HCT116 (cell line): ENCODE data around the gene OSBPL10. TPM values are rescaled to one million over a fixed set of nuclear protein-coding genes. Genes with fewer than 3 reads are reported as not detected.

Experiments
- ATAC-seq: fragments of 200-7000 bp; cut with Tn5 transposase; 2 replicates; pipeline ENCODE4 v1.9.1; 2020; ENCODE audit warnings: mild to moderate bottlenecking, moderate library complexity
- BruUV-seq: library from RNA; stranded (reverse); fragments of 400-500 nt; replicated peaks from 2 replicates; lab custom pipeline; 2021; lab: Mats Ljungman, UMichigan
- CTCF ChIA-PET: fragments of 300-600 bp; sonication (Branson Sonifier 250); formaldehyde crosslinking; loops from one replicate; lab custom pipeline; 2021; ENCODE audit warnings: antibody characterized with exemption; lab: Charles Lee
- POLR2A ChIA-PET: fragments of 300-600, 350-600 bp; sonication (Branson Sonifier 250); formaldehyde crosslinking; loops from one replicate; lab custom pipeline; 2021; ENCODE audit warnings: antibody characterized with exemption; lab: Charles Lee
- RAD21 ChIA-PET, 2 experiments: fragments of 300-600 bp; sonication (Branson Sonifier 250); formaldehyde crosslinking; loops; one replicate each; lab custom pipeline; 2023; ENCODE audit warnings: low total read pairs in 2 of 2; ENCODE audit not compliant: uncharacterized antibody in 2 of 2, unreplicated experiment in 2 of 2, low non-redundant PET in 1 of 2; lab: Charles Lee
- DNase-seq: peaks from one replicate; pipeline ENCODE4 v3.0.0-alpha.2; 2010; ENCODE audit warnings: low read depth, low spot score
- H2AFZ ChIP-seq: fragments of 200-600 bp; shearing (Covaris generic), sonication (generic); 2 replicates; pipeline ENCODE4 v1.6.1; 2017; ENCODE audit warnings: low read depth, mixed run types, mixed read lengths, antibody characterized with exemption, low read length; ENCODE audit not compliant: poor library complexity, severe bottlenecking
- H3K27ac ChIP-seq: 2 replicates; pipeline ENCODE4 v1.5.1; 2012; ENCODE audit warnings: low read depth, low read length
- H3K27me3 ChIP-seq: fragments of 200-600 bp; sonication (generic); 2 replicates; pipeline ENCODE4 v1.6.1; 2016; ENCODE audit warnings: mixed run types, low read length, mixed read lengths; ENCODE audit not compliant: insufficient read depth
- H3K36me3 ChIP-seq, 2 experiments: fragments of 200-500 bp in 1 of 2; fragments of 200-600 bp in 1 of 2; sonication (Bioruptor generic) in 1 of 2; sonication (generic) in 1 of 2; 2 replicates each; pipeline versions ENCODE4 v1.5.1 to v1.6.1; 2014 to 2016; ENCODE audit warnings: low read length in 2 of 2, inconsistent platforms in 1 of 2, mixed read lengths in 1 of 2, mixed run types in 1 of 2; ENCODE audit not compliant: insufficient read depth in 2 of 2, control insufficient read depth in 1 of 2
- H3K4me1 ChIP-seq, 2 experiments: fragments of 200-600 bp in 1 of 2; sonication (generic) in 1 of 2; 2 replicates each; pipeline versions ENCODE4 v1.5.1 to v1.6.1; 2012 to 2017; ENCODE audit warnings: low read length in 2 of 2, inconsistent platforms in 1 of 2, mild to moderate bottlenecking in 1 of 2, mixed read lengths in 1 of 2, mixed run types in 1 of 2, moderate library complexity in 1 of 2; ENCODE audit not compliant: insufficient read depth in 2 of 2, control insufficient read depth in 1 of 2
- H3K4me2 ChIP-seq: fragments of 200-600 bp; sonication (generic); 2 replicates; pipeline ENCODE4 v1.6.1; 2017; ENCODE audit warnings: mixed run types, low read length, mixed read lengths
- H3K4me3 ChIP-seq, 2 experiments: fragments of 200-600 bp in 1 of 2; sonication (generic) in 1 of 2; replicated peaks in 1 of 2; 2 replicates each; pipeline ENCODE4 v1.5.1; 2011 to 2016; ENCODE audit warnings: low read length in 2 of 2, control low read depth in 1 of 2, low read depth in 1 of 2, mild to moderate bottlenecking in 1 of 2, mixed read lengths in 1 of 2, mixed run types in 1 of 2
- H3K79me2 ChIP-seq: fragments of 200-600 bp; sonication (generic); 2 replicates; pipeline ENCODE4 v1.6.1; 2017; ENCODE audit warnings: mild to moderate bottlenecking, mixed run types, low read length, moderate library complexity, mixed read lengths; ENCODE audit not compliant: insufficient read depth
- H3K9ac ChIP-seq: fragments of 200-600 bp; sonication (generic); 2 replicates; pipeline ENCODE4 v1.6.1; 2016; ENCODE audit warnings: low read length, mixed read lengths
- H3K9me2 ChIP-seq: fragments of 200-600 bp; sonication (generic), shearing (Covaris generic); 2 replicates; pipeline ENCODE4 v1.6.1; 2017; ENCODE audit warnings: mixed run types, mild to moderate bottlenecking, moderate library complexity; ENCODE audit not compliant: insufficient read depth
- H3K9me3 ChIP-seq, 2 experiments: fragments of 200-500 bp in 1 of 2; fragments of 200-600 bp in 1 of 2; sonication (Bioruptor generic) in 1 of 2; sonication (generic) in 1 of 2; 2 replicates each; pipeline ENCODE4 v1.6.1; 2014 to 2017; ENCODE audit warnings: low read length in 2 of 2, mixed read lengths in 2 of 2, inconsistent platforms in 1 of 2, low read depth in 1 of 2, mild to moderate bottlenecking in 1 of 2, mixed run types in 1 of 2, moderate library complexity in 1 of 2; ENCODE audit not compliant: control insufficient read depth in 1 of 2, insufficient read depth in 1 of 2
- H4K20me1 ChIP-seq: fragments of 200-600 bp; sonication (generic), shearing (Covaris generic); 2 replicates; pipeline ENCODE4 v1.6.1; 2017; ENCODE audit warnings: mixed run types, mild to moderate bottlenecking, moderate library complexity; ENCODE audit not compliant: insufficient read depth
- CBX3 ChIP-seq: IDR thresholded peaks from 2 replicates; pipeline ENCODE4 v1.6.1; 2012; ENCODE audit warnings: low read depth
- CEBPB ChIP-seq: IDR thresholded peaks from 2 replicates; pipeline ENCODE4 v1.6.1; 2012; ENCODE audit warnings: low read depth
- EGR1 ChIP-seq: IDR thresholded peaks from 2 replicates; pipeline ENCODE4 v1.6.1; 2012; ENCODE audit warnings: low read depth
- ELF1 ChIP-seq: IDR thresholded peaks from 2 replicates; pipeline ENCODE4 v1.6.1; 2012; ENCODE audit warnings: low read depth, borderline replicate concordance
- EZH2 ChIP-seq: fragments of 200-600 bp; sonication (generic); IDR thresholded peaks from 2 replicates; pipeline ENCODE4 v1.6.1; 2017; ENCODE audit warnings: antibody characterized with exemption, mixed run types
- EZH2phosphoT487 ChIP-seq: fragments of 200-600 bp; IDR thresholded peaks from 2 replicates; pipeline ENCODE4 v1.6.1; 2018; ENCODE audit warnings: antibody characterized with exemption, borderline replicate concordance
- POLR2A ChIP-seq: IDR thresholded peaks from 2 replicates; pipeline ENCODE4 v1.7.0; 2011; ENCODE audit warnings: borderline replicate concordance; ENCODE audit not compliant: insufficient read depth, insufficient read length; ENCODE audit errors: extremely low read depth
- TCF7L2 ChIP-seq: IDR thresholded peaks from 2 replicates; pipeline ENCODE4 v1.7.0; 2011; ENCODE audit warnings: borderline replicate concordance, inconsistent platforms; ENCODE audit not compliant: insufficient read depth, insufficient read length; ENCODE audit errors: extremely low read depth
- ZNF274 ChIP-seq: fragments of 200-500 bp; sonication (Bioruptor generic); IDR thresholded peaks from 2 replicates; pipeline ENCODE4 v1.6.1; 2014; ENCODE audit warnings: mild to moderate bottlenecking, low read depth, low read length, inconsistent platforms
- intact Hi-C: fragments of 100-400 bp; cut with micrococcal nuclease; formaldehyde crosslinking; loops from 2 replicates; pipeline ENCODE4 v1.10.0; 2022
- total RNA-seq: library from RNA; stranded (reverse); gene quantifications from one replicate; pipeline ENCODE4 v1.2.1, GENCODE V29; 2021; ENCODE audit not compliant: unreplicated experiment
- TF ChIP-seq, protein P1 (sequence below), 3 experiments: fragments of 200-600 bp in 1 of 3; sonication (generic) in 1 of 3; IDR thresholded peaks in 2 of 3; conservative IDR thresholded peaks in 1 of 3; 2 replicates each; pipeline ENCODE4 v1.5.1; 2012 to 2017; ENCODE audit warnings: low read depth in 2 of 3, low read length in 2 of 3, antibody characterized with exemption in 1 of 3, borderline replicate concordance in 1 of 3, control low read depth in 1 of 3, mild to moderate bottlenecking in 1 of 3, mixed read lengths in 1 of 3, mixed run types in 1 of 3, moderate library complexity in 1 of 3; ENCODE audit not compliant: insufficient read depth in 1 of 3
- TF ChIP-seq, protein P2 (sequence below): IDR thresholded peaks from 2 replicates; pipeline ENCODE4 v1.6.1; 2012; ENCODE audit warnings: low read depth

OSBPL10 gene
- total RNA-seq, 1 experiment from 2014 or later = 25.8 TPM

DNA sequence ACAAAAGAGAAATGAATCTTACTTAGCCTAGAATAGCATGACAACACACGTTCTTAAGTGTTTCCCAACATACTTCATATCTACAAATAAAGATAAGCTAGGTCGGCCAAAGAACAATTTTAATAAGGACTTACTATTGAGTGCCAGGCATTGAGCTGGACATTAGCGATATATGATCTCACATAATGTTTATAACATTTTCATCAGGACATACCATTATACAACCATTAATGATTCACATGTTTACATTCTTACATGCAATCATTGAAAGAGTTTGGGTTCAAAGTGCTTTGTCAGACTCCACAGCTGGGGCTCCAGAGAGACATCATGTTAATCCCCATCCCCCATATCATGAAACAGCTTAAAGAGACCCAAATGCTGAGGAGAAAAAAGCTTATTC, 259.4 kb downstream of the OSBPL10 start:
- no peaks in the 10 kb centered on the region for H3K36me3 ChIP-seq
- H3K9me2 ChIP-seq = no peaks in the 10 kb centered on the region
- TF ChIP-seq ELF1 = no peak
- TF ChIP-seq EGR1 = no peak
- TF ChIP-seq EZH2phosphoT487 = no peak
- no peak for TF ChIP-seq POLR2A
- TF ChIP-seq CEBPB = no peak
- TF ChIP-seq CBX3 = no peak
- TF ChIP-seq ZNF274 = no peak
- H3K27ac ChIP-seq = no peak overlapping the region
- no TSS peak for BruUV-seq
- no peak overlapping the region for H3K9ac ChIP-seq
- H3K4me1 ChIP-seq = peaks cover 0 to 6% of the 10 kb centered on the region in 2 experiments; a peak in 1 of 4 replicates
- DNase-seq (no peak), ATAC-seq (no peak)
- no peak overlapping the region for H2AFZ ChIP-seq
- no peaks in the 10 kb centered on the region for H3K9me3 ChIP-seq
- no peaks in the 10 kb centered on the region for H3K27me3 ChIP-seq
- RAD21 ChIA-PET = no interaction called here
- POLR2A ChIA-PET = no interaction called here
- H3K4me3 ChIP-seq = no peak overlapping the region
- H3K4me2 ChIP-seq = no peak overlapping the region
- no peaks in the 10 kb centered on the region for H3K79me2 ChIP-seq
- intact Hi-C loops = no loop called here
- CTCF ChIA-PET = no interaction called here
- H4K20me1 ChIP-seq = no peaks in the 10 kb centered on the region

DNA sequence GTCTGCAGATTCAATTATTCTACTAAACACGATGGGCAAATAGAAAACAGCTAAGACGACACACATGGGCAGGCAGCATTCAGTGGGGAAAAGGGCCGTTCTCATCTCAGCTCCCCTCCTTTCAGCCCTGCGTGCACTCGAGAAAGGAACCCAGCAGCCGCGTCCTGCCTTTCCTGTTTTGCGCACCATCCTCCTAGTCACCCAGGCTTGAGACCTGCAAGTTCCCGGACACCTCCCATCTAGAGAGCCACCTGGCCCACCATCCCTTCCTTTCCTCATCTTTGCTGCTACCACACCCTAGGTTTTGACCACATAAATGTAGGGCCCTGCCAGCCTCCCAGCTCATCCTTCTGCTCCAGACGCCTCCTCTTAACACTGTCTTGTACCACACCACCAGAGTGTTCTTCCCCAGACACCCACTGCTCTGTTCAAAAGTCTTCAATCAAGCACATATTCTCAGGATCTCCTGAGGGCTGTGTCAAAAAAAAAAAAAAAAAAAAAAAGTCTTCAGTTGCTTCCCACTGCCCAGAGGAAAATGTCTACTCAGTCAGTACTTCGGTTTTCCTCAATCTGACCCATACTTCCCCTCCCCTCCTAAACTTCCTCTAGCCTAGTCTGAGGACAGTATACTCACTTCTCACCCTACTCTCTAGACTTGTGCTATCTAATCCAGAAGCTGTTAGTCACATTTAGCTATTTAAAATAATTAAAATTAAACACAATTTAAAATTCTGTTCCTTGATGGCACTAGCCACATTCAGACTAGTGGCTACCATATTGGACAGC, 266.4 kb downstream of the OSBPL10 start:
- no peaks in the 10 kb centered on the region for H3K36me3 ChIP-seq
- DNase-seq = no peak
- ChIA-PET POLR2A (no interaction called here), RAD21 (no interaction called here), CTCF (interaction anchor here (0.9 kb wide), 1 partner anchor 10 kb away, joined by 3 read pairs; no protein-coding TSS in a partner anchor)
- H3K9ac ChIP-seq = no peak overlapping the region
- no peak overlapping the region for H2AFZ ChIP-seq
- H3K27ac ChIP-seq = no peak overlapping the region
- peaks cover 0 to 6% of the 10 kb centered on the region in 2 experiments; a peak in 1 of 4 replicates for H3K4me1 ChIP-seq
- intact Hi-C loops = no loop called here
- no peak for ATAC-seq
- no peaks in the 10 kb centered on the region for H3K9me3 ChIP-seq
- no peaks in the 10 kb centered on the region for H3K79me2 ChIP-seq
- H3K9me2 ChIP-seq = no peaks in the 10 kb centered on the region
- H4K20me1 ChIP-seq = no peaks in the 10 kb centered on the region
- H3K4me3 ChIP-seq = no peak overlapping the region
- no peak overlapping the region for H3K4me2 ChIP-seq
- BruUV-seq = no TSS peak
- H3K27me3 ChIP-seq = no peaks in the 10 kb centered on the region
- TF ChIP-seq, protein P1, sequence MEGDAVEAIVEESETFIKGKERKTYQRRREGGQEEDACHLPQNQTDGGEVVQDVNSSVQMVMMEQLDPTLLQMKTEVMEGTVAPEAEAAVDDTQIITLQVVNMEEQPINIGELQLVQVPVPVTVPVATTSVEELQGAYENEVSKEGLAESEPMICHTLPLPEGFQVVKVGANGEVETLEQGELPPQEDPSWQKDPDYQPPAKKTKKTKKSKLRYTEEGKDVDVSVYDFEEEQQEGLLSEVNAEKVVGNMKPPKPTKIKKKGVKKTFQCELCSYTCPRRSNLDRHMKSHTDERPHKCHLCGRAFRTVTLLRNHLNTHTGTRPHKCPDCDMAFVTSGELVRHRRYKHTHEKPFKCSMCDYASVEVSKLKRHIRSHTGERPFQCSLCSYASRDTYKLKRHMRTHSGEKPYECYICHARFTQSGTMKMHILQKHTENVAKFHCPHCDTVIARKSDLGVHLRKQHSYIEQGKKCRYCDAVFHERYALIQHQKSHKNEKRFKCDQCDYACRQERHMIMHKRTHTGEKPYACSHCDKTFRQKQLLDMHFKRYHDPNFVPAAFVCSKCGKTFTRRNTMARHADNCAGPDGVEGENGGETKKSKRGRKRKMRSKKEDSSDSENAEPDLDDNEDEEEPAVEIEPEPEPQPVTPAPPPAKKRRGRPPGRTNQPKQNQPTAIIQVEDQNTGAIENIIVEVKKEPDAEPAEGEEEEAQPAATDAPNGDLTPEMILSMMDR (IDR thresholded peaks at IDR 0.05 in 2 of 3, conservative IDR thresholded peaks at IDR 0.05 in 1 of 3; ENCODE audit: borderline replicate concordance in 1 of 3, insufficient read depth in 1 of 3, low read depth in 2 of 3, low read length in 2 of 3) = no peak
- TF ChIP-seq TCF7L2 = no peak
- TF ChIP-seq EGR1 = no peak
- no peak for TF ChIP-seq EZH2
- TF ChIP-seq, protein P2, sequence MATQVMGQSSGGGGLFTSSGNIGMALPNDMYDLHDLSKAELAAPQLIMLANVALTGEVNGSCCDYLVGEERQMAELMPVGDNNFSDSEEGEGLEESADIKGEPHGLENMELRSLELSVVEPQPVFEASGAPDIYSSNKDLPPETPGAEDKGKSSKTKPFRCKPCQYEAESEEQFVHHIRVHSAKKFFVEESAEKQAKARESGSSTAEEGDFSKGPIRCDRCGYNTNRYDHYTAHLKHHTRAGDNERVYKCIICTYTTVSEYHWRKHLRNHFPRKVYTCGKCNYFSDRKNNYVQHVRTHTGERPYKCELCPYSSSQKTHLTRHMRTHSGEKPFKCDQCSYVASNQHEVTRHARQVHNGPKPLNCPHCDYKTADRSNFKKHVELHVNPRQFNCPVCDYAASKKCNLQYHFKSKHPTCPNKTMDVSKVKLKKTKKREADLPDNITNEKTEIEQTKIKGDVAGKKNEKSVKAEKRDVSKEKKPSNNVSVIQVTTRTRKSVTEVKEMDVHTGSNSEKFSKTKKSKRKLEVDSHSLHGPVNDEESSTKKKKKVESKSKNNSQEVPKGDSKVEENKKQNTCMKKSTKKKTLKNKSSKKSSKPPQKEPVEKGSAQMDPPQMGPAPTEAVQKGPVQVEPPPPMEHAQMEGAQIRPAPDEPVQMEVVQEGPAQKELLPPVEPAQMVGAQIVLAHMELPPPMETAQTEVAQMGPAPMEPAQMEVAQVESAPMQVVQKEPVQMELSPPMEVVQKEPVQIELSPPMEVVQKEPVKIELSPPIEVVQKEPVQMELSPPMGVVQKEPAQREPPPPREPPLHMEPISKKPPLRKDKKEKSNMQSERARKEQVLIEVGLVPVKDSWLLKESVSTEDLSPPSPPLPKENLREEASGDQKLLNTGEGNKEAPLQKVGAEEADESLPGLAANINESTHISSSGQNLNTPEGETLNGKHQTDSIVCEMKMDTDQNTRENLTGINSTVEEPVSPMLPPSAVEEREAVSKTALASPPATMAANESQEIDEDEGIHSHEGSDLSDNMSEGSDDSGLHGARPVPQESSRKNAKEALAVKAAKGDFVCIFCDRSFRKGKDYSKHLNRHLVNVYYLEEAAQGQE = no peak
- no peak for TF ChIP-seq ELF1
